Activated CD4-positive, alpha-beta T cell treated with anti-CD3 and anti-CD28 coated beads for 1 hour (primary cell): ENCODE results near the gene SLC6A16.
"Not testable (repeated sequence)": the region's sequence is repeated elsewhere in the genome, so short reads cannot be mapped to it uniquely, and the experiment has no call there.

Source experiments
- DNase-seq: peaks from one replicate; pipeline ENCODE4 v3.0.0-alpha.2; 2020

The SLC6A16 gene

DNA sequence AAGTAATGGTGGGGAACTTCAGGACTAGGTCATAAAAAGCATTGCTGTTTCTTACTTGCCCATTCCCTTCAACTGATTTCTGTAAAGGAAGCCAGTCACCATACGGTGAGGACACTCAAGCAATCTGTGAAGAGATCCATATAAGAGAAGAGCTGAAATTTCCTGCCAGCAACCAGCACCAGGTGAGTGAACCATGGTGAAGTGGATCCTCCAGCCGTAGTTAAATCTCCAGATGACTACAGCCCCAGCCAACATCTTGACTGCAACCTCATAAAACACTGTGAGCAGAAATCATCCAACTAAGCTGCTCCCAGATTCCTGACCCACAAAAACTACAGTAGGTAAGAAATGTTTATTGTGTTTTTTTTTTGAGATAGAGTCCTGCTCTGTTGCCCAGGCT is 3.8 kb upstream of the SLC6A16 start:
- DNase-seq: no peak

DNA sequence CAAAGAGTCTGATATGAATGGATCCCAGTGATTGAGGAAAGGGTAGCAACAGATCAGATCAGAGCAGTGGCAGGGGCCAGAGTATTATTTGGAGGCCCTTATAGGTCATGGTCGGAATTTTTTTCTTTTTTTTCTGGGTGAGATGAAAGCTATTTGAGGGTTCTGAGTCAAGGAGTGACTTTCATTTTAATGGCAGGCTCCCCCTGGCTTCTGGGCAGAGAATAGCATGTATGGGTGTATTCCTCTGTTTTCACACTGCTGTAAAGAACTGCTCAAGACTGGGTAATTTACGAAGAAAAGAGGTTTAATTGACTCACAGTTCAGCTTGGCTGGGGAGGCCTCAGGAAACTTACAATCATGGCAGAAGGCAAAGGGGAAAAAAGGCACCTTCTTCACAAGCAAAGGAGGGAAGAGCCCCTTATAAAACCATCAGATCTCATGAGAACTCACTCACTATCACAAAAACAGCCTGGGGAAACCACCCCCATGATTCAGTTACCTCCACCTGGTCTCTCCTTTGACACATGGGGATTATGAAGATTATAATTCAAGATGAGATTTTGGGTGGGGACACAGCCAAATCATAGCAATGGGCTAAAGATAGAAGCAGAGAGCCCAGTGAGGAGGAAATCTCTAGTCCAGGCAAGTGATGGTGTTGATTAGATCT is 3.0 kb upstream of the SLC6A16 start:
- no peak for DNase-seq

DNA sequence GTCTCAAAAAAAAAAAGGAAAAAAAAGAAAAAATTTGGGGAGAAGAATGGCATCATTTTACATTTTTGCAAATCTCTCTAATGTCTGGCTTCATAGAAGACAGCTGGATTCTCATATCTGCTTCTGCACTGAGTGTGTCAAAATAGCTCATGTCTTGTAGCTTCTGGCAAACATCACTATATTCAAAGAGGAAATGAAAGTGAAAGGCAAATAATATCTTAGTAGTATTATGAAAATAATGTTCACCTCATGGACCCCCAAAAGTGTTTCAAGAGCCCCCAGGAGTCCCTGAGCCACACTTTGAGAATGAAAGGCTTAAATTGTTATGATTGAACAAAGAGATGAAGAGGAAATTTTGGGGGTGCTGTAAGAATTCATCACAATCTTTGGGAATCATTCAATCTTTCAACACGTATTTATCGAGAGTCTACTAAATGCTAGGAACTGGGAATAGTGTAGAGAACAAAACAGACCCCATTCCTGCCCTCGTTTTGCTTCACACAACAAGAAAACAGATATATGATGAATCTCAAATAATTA is 1.2 kb upstream of the SLC6A16 start:
- no peak for DNase-seq

DNA sequence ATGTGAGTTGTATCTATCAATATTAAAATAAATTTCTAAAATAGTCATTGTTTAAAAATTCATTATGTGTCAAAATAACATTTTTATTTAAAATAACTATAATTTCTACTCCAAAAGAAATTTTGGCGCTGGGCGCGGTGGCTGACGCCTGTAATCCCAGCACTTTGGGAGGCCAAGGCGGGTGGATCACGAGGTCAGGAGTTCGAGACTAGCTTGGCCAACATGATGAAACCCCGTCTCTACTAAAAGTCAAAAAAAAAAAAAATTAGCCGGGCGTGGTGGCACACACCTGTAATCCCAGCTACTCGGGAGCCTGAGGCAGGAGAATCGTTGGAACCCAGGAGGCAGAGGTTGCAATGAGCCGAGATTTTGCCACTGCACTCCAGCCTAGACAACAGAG is 765 bp upstream of the SLC6A16 start:
- DNase-seq: not testable (repeated sequence)

DNA sequence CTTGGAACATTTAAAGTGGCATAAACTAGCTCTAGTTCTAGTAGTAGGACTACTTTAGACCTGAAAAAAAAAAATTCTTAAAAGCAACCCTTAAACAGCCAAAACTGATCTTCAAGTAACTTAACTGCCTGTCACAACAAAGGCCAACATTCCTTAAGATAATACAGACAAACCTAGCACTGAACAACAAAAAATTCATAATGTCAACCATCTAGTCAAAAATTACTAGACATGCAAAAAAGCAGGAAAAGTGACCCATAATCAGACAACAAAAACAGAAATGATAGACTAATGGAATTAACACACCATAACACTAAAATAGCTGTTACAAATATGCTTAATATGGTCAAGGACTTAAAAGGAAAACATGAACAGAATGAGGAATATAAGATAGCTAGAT is 6.7 kb downstream of the SLC6A16 start:
- no peak for DNase-seq

DNA sequence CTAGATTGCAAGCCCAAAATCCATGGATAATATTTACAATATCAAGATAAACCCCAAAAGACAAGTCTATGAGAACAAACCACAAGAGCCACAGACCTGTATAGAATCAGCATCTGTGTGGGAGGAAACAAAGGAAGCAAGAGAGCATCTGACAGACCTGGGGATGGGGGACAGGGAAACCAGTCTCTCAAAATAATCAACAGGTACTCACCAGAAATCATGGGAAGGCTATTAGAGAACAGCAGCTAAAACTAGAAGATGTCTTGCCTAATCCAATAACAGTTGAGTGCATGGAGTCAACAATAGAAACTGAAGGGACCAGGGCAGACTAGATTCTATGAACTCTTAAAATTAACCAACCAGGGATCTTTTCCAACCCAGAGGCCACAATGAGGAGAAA is 8.7 kb downstream of the SLC6A16 start:
- no peak for DNase-seq

DNA sequence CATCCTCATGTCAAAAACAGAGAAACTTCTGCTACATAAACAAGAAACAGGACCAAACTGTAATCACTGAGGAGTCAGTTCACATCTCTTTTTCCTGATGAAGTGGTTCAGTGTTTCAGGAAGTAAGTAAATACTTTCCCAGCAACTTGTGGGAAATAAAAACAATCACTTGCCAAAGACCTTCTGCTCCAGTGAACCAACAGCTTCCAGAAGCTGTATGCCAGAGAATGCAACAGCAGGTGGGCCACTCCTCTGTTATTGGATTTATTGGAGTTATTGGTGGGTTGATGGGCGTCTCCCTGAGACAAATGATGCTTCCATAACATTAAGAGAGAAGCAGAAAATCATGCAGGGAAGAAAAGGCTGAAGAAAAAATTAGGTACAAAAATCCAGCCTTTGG is 9.9 kb downstream of the SLC6A16 start:
- DNase-seq: no peak

DNA sequence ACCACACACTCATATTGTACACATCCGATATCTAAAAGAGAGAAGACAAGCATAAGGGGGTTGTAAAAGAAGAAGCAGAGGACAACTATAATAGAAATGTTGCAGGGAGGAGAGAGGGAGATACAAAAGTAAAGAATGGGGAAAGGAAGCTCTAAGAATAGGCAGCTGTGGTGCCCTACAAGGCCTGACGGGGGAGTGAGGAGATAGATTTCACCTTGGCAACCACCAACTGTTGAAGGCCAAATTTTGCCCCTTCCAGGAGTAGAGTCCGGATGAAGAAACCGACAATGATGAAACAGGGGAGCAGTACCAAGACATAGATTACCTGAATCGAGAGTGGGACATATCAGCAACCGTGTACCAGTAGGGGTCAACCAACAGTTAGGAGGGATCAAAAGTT is 15.9 kb downstream of the SLC6A16 start:
- DNase-seq: no peak

DNA sequence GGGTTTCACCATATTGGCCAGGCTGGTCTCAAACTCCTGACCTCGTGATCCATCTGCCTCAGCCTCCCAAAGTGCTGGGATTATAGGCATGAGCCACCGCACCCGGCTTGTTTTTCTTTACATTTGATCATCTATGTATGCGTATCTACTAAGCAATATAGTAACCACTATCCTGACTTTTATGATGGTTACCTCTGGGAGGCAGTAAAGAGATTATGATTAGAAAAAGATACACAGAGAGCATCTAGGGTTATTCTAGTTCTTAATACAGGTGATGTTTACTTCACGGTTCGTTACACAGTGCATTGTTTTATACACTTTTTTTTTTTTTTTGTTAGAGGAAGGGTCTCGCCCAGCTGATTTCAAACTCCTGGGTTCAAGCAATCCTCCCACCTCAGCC is 18.3 kb downstream of the SLC6A16 start:
- not testable (repeated sequence) for DNase-seq

DNA sequence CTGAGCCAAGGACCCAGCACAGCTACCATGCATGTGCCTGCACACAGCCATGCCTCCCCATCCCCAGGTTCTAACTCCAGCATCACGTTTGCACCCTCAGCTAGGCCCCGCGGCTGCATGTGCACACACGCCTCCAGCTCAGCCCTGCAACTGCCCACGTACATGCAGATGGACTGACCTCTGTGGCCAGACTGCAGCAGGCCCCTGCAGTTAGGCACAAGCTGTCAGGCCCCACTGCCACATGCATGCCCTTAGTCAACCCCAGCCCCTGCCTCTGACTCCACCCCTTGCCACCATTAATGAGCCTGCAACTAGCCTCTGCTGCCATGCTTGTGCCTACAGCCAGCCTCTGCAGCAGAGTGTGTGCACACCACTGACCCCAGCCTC is 23.1 kb downstream of the SLC6A16 start:
- DNase-seq: no peak

DNA sequence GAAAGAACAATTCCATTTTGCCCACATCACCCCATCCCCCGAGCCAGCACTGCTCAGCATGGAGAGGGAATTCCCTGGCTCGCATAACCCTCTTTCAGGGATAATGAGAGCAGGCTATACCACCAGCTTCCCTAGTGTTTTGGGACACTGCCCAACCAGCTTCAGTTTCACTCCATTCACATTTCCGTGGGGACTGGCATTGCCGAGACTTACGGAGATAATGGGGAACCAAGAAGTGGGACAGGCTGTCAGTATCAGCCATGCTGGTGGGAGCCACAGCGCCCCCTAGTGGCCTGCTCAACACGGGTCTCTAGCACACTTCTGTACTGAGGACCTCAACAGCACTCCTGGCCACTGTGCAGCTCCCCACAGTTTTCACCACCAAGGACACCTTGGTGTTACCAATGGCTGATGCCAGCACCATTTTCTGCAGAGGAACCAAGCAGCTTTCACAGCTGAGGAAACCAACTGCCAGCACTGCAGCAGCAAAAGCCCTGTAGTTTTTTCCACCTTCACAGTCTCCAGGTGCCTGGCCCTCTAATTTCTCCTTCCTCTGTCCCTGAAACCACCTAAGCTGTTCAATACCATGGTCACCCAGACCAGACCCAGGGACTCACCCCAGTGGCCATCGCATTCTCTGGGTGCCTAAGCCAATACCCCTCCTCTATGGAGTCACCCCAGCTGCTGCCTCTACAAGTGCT is 23.7 kb downstream of the SLC6A16 start:
- peak; percentile 69 for DNase-seq

DNA sequence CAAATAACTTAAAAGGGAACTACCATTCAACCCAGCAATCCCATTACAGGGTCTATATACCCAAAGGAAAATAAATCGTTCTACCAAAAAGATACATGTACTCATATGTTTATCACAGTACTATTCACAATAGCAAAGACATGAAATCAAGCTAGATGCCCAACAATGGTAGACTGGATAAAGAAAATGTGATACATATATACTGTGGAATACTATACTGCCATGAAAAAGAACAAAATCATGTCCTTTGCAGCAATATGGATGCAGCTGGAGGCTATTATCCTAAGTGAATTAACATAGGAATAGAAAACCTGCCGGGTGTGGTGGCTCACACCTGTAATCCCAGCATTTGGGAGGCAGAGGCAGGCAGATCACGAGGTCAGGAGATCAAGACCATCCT is 26.3 kb downstream of the SLC6A16 start:
- not testable (repeated sequence) for DNase-seq

DNA sequence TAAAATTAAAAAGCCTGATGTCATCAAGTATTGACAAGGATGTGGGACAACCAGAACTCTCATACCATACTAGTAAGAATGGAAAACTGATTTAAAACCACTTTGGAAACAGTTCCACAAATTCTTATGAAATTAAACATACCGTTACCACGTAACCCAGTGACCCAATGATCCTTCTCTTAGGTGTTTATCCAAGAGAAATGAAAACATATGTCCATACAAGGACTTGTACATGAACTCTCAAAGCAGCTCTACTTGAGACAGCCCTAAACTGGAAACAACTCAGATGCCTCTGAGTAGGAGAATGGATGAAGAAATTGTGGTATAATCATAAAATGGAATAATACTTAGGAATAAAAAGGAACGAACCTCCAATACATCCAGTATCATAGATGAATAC is 27.6 kb downstream of the SLC6A16 start:
- DNase-seq: no peak

DNA sequence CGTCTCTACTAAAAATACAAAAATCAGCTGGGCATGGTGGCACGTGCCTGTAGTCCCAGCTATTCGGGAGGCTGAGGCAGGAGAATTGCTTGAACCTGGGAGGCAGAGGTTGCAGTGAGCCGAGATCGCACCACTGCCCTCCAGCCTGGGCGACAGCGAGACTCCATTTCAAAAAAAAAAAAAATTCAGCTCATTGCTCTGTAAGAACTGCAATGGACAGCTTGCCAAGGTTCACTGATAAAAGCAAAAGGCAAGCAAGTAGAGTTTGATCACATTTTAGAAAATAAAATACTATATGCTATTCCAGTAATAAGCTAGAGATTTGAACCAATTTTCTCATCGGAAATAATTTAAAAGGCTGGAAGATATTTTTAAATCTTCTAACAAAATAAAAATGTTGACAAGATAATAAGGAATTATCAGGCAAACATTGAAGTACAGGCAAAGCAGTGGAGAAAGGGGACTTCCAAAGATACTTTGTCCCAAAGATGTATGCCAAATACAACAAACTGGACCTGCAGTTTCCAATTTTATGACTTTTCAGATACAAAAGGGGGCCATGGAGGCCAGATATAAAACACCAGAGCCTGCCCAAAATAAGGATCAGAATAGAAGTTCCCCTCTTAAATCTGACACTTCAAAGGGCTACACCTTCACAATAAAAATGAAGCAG is 29.6 kb downstream of the SLC6A16 start:
- no peak for DNase-seq

DNA sequence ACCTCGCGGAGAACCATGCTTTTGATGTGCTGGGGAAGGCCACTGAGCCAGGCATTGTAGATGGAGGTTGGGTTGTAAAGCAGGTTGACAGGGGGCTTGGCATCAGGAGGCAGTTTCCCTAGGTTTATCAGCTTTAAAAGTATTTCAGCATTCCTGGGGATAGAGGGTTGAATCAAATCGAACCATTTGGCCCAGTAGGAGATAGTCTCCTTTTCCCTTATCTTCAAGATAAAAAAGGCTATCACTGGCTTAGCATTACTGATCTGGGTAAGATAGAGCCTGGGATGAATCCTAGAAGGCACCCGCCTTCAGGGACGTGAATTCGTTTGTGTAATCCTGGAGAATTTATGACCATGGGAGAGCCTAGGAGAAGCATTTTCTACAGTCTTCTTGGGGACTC is 30.6 kb downstream of the SLC6A16 start:
- DNase-seq: no peak

DNA sequence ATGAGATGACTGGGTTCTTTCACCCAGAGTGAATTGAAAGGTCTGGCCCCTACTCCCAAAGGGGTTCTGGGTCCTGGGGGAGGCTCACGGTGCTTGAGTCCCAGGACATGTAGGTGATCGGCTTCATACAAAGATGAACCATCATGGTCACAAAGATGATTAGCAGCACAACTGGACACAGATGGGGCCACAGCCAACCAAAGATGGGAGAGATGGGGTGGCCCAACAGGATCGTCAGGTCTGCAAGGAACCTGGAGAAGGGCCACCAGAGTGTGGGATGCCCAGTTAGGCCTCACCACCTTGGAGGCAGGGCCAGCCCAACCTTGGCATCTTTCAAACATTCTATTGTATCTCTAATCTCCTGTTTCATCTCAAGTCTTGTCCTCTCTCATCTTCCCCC is 34.5 kb downstream of the SLC6A16 start:
- DNase-seq: no peak

DNA sequence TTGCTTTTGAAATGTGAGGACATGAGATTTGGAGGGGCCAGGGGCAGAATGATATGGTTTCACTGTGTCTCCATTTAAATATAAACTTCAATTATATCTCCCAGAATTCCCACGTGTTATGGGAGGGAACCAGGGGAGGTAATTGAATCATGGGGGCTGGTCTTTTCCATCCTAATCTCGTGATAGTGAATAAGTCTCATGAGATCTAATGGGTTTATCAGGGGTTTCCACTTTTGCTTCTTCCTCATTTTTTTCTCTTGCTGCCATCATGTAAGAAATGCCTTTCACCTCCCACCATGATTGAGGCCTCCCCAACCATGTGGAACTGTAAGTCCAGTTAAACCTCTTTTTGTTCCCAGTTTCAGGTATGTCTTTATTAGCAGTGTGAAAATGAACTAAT is 35.7 kb downstream of the SLC6A16 start:
- DNase-seq: not testable (repeated sequence)

DNA sequence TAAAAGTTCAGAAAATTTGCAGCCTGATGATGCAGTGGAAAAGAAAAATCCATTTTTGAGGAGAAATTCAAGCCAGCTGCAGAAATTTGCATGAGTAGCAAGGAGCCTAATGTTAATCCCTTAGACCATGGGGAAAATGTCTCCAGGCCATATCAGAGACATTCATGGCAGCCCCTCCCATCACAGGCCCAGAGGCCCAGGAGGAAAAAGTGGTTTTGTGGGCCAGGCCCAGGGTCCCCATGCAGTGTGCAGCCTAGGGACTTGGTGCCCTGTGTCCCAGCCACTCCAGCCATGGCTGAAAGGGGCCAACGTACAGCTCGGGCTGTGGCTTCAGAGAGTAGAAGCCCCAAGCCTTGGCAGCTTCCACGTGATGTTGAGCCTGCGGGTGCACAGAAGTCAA is 36.8 kb downstream of the SLC6A16 start:
- not testable (repeated sequence) for DNase-seq

DNA sequence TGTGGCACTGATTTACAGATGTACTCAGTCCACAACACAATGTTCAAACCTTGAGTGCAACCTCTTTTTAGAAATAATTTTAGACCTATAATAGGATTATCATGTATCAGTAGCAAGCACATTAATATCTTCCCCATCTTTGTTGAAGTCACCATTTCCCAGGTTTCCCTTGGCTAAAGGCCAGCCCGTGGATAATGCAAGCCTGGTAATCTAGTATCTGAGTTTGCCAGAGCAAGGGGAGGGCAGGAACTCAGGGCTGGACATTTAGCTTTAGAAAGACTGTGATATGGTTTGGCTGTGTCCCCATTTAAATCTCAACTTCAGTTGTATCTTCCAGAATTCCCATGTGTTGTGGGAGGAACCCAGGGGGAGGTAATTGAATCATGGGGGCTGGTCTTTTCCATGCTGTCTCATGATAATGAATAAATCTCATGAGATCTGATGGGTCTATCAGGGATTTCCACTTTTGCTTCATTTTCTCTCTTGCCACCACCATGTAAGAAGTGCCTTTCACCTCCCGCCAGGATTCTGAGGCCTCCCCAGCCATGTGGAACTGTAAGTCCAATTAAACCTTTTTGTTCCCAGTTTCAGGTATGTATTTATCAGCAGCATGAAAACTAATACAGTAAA is 37.7 kb downstream of the SLC6A16 start:
- no peak for DNase-seq

DNA sequence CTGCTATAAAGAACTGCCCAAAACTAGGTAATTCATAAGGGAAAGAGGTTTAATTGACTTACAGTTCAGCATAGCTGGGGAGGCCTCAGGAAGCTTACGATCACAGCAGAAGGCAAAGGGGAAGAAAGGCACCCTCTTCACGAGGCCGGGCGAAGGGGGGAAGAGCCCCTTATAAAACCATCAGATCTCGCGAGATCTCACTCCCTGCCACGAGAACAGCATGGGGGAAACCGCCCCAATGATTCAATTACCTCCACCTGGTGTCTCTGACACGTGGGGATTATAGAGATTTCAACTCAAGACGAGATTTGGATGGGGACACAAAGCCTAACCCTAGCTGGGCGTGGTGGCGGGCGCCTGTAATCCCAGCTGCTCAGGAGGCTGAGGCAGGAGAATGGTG is 42.8 kb downstream of the SLC6A16 start:
- DNase-seq: no peak

DNA sequence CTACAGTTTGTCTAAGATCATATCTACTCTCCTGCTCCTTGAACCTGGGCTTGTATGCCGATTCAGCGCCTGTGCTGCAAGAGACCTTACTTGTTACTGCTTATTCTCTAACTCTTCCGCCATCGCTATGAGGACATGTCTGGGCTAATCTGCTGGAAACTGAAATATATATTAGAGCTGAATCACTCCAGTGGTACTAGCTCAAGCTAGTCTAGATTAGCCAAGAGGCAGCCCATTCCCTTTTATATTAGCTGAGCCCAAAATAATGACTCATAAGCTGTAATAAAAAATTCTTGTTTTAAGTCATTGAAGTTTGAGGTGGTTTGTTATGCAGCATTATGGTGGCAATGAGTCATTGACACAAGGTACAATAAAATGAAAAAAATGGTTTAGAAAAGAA is 52.8 kb downstream of the SLC6A16 start:
- no peak for DNase-seq

DNA sequence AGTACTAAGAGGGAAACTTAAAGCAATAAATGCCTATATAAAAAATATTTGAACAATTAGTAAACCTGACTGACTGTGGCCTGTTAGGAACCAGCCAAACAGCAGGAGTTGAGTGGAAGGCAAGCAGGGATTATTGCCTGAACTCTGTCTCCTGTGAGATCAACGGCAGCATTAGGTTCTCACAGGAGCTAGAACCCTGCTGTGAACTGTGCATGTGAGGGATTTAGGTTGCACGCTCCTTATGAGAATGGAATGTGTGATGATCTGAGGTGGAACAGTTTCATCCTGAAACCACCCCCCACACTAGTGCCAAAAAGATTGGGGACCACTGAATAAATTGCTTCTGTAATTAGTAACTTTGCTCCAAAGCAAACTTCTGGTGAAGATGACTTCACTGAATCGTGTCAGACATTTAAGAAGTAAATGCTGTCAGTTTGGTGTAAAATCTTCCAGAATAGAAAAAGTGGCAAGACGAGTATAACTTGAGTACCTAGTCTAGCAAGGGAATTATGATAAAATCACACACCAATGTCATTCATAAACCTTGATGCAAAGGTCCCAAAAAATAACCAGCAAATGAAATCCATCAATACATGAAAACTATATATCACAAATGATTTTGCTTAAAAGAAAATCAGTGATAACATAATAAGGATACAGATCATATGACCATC is 53.8 kb downstream of the SLC6A16 start:
- no peak for DNase-seq

DNA sequence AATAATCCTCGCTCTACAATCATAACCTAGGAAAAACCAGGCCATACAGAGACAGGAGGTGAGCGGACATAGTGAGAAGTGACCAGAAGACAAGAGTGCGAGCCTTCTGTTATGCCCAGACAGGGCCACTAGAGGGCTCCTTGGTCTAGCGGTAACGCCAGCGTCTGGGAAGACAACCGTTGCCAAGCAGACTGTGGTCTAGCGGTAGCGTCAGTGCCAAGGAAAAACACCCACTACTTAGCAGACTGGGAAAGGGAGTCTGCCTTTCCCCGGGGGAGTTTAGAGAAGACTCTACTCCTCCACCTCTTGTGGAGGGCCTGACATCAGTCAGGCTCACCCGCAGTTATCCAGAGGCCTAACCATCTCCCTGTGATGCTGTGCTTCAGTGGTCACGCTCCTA is 58.6 kb downstream of the SLC6A16 start:
- peak; percentile 22 for DNase-seq
